LoVo (cell line): Measurements from ENCODE around the gene COL12A1.
A peak's percentile ranks its signal among the peaks of the same experiment; 100 is the strongest.

ENCODE experiments used
- DNase-seq: peaks from one replicate; pipeline ENCODE4 v3.0.0-alpha.2; 2016; ENCODE audit warnings: low spot score

The COL12A1 gene

GRCh38 chr6:75205776-75206575 lies at the start of gene COL12A1:
COL12A1 (minus strand) TSS chr6:75206053; CDS start chr6:75202792, 3,261 bp downstream.
- peak; percentile 56 for DNase-seq

GRCh38 chr6:75250552-75250951 lies 44.7 kb upstream of the COL12A1 start:
- DNase-seq, result no peak

- DNase-seq, result no peak
Observed at GRCh38 chr6:75249837-75250236, 44.0 kb upstream of the COL12A1 start.

- DNase-seq, result no peak
Observed at GRCh38 chr6:75246386-75246785, 40.5 kb upstream of the COL12A1 start.

DNA sequence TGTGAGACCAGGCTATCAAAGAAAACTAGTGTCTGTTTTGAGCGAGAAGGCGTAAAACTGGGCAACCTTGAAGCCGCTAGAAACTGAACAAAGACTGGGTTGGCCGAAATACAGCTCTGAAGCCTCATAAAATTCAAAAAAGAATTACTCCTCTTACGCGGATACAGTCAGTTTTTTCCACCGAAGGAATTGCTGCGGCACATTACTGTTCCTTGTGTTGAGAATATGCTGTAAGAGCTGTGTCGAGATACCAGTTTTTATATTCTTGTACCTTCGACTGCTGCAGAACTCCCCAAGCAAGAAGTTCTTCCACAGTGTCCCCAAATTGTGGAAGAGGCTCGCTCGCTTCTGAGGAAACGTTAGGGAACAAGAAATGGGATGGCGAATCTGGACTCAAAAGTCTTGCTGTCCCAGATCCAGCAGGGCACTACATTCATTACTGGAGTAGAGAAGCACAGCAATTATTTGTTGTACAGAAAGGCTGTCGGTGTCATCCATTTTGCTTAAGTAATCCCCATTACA lies 38.3 kb upstream of the COL12A1 start:
- DNase-seq, result peak; percentile 18

- DNase-seq, result peak; percentile 95
Observed at GRCh38 chr6:75243333-75244062, 37.6 kb upstream of the COL12A1 start, which contains the start of gene COX7A2. COX7A2 (minus strand) TSS chr6:75243801; CDS start chr6:75243734, 67 bp downstream.

DNA sequence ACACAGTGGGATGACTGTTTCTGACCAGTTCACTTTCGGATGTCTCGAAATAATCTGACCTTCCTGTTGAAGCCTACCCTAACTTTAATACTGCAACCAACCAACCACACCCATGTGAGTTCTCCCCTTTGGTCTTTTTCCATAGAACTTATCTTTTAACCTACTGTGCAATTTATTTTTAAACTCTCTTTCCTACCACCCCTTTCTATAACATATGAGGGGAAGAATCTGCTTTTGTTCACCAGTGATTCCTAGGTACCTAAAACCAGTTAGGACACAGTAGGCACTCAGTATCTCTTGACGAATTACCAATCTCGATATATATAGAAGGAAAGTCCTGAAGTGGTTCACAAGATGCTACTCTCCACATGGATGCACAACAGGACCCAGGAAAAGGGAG lies 30.8 kb upstream of the COL12A1 start:
- no peak for DNase-seq

DNA sequence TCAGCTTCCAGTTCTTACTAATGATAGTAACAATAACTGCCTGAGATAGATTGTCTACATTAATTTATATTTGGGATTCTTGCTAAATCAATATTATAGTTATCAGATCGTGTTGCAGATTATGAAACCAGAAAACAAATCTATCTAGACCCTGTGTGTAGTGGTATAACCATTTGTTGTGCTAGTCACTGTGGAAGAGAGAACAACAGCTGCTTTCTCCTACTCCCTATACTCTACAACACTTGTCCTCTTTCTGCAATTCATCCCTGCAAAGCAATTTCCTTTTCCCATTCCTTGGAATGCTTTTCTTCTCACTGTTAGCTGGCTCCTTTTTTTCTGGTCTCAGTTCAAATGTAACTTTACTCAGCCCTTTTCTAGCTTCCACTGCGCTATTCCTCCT lies 29.4 kb upstream of the COL12A1 start:
- DNase-seq, result no peak

GRCh38 chr6:75234126-75234865 lies 28.4 kb upstream of the COL12A1 start:
- DNase-seq, result no peak

DNA sequence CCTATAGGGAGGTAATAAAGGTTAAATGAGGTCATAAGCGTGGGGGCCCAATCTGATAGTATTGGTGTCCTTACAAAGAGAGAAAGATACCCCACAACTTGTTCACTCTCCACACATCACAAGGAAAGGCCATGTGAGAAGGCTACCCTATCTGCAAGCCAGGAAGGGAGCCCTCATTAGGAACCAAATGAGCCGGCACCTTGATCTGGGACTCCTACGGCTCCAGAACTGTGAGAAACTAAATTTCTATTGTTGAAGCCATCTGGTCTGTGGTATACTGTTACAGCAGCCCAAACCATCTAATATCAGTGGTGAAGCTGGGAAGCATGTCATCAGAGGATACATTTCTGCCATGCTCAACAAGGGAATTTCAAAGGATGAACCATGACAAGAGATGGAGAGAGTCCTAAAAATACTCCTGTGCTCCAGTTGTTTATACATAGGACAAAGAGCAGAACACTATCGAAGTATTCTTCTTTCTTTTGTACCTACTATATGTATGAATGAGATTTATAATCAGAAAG lies 27.3 kb upstream of the COL12A1 start:
- no peak for DNase-seq

GRCh38 chr6:75230484-75231325 lies 24.9 kb upstream of the COL12A1 start:
- peak; percentile 50 for DNase-seq

GRCh38 chr6:75224303-75224926 lies 18.6 kb upstream of the COL12A1 start:
- no peak for DNase-seq

- DNase-seq, result no peak
Observed at GRCh38 chr6:75223428-75223827, 17.6 kb upstream of the COL12A1 start.

GRCh38 chr6:75222261-75222660 lies 16.4 kb upstream of the COL12A1 start:
- DNase-seq, result no peak

DNA sequence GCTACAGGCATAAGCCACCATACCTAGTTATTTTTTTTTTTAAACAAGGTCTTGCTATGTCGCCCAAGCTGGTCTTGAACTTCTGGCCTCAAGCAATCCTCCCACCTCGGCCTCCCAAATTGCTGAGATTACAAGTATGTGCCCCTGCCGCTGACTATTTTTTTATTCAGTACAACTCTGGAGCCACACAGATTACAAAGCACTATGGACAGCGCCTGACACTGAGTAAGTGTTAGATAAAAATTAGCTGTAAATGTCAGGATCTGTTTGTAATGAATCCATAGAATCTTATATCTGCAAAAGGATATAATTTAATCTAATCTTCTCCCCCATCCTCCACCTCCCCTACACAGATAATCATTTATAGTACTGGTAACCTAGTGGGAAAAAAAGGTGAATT lies 15.3 kb upstream of the COL12A1 start:
- no peak for DNase-seq

DNA sequence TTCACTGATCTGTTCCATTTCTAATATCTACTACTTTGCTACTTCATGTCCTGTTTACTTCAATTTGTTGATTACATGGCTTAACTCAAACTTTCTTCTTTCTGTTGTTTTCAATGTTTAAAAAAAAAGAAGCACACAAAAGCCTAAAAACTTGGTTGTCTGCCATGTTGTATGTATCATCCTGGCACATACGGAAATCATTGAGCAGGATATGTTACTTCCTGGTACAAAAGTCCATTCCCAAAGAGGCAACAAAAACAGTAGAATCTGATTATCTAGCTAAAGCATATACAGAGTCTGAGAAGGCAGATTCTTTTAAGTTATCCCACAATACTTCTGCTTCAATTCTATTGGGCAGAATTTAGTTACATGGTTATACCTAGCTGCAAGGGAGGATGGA lies 14.5 kb upstream of the COL12A1 start:
- peak; percentile 25 for DNase-seq

- DNase-seq, result no peak
Observed at GRCh38 chr6:75219263-75219662, 13.4 kb upstream of the COL12A1 start.

DNA sequence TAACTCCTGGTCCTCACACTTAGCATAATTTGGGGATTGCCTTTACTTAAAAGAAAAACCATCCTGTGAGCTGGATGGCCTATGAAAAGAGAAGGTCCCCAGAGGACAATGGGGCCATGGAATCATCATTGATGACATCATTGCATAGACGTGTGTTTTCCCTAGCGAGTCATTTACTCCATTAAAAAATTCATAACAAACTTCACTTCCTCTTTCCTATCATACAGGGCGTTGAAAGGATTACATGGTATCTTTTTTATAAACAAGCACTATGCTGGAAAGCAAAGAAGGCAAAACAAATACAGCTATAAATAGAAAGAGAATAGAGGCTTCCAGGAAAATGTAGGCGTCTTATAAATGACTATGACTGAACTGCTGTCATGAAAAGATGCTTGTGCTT lies 11.3 kb upstream of the COL12A1 start:
- DNase-seq, result no peak

- no peak for DNase-seq
Observed at GRCh38 chr6:75215291-75215690, 9.4 kb upstream of the COL12A1 start.

GRCh38 chr6:75213732-75214131 lies 7.9 kb upstream of the COL12A1 start:
- DNase-seq, result no peak

DNA sequence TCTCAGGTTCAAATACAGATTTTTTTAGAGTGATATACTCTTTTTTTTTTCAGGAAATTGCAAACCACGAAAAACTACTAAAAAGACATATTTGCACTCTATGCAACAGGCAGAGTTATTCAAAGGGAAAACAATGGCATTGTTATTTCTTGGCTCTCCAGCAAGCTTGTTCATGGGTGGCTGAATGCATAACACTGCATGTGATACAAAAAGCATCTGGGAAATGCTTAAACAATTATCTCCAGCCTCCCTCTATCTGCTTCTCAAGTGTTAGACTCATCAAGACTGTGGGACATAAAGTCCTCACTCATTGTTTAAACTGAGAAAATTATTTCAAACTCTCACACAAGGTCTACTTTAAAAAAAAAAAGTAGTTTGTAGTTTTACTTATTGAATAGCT lies 7.3 kb upstream of the COL12A1 start:
- DNase-seq, result no peak
